22Rv1 (cell line): ENCODE measurements around the gene UNC5C.

Source experiments
- H3K27ac ChIP-seq: fragments of 450-650 bp; 2 replicates; pipeline ENCODE4 v1.5.1; 2017
- CTCF ChIP-seq: fragments of 450-650 bp; IDR thresholded peaks from 2 replicates; pipeline ENCODE4 v1.5.1; 2017; ENCODE audit warnings: mild to moderate bottlenecking
- ZFX ChIP-seq: fragments of 450-650 bp; IDR thresholded peaks from 2 replicates; pipeline ENCODE4 v1.6.1; 2017; ENCODE audit warnings: antibody characterized with exemption, borderline replicate concordance

The UNC5C gene

GRCh38 chr4:95355021-95355420 is 193.8 kb downstream of the UNC5C start:
- no peak for TF ChIP-seq ZFX
- no peak for TF ChIP-seq CTCF
- H3K27ac ChIP-seq, result no peak overlapping the region

DNA sequence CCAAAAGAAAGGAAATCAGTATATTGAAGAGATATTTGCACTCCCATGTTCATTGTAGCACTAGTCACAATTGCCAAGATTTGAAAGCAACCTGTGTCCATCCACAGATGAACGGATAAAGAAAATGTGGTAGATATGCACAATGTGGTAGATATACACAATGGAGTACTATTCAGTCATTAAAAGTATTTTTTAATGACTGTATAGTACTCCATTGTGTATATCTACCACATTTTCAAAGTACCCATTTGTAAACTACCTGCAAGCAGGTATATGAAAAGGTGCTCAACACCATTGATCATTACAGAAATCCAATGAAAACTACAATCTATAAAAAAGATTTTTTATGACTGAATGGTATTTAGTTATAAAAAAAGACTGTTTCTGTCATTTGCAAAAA is 200.4 kb downstream of the UNC5C start:
- TF ChIP-seq CTCF, result no peak
- no peak for TF ChIP-seq ZFX
- no peak overlapping the region for H3K27ac ChIP-seq

- H3K27ac ChIP-seq, result no peak overlapping the region
- TF ChIP-seq ZFX (no peak), CTCF (no peak)
Observed at GRCh38 chr4:95343235-95343634, 205.5 kb downstream of the UNC5C start.

DNA sequence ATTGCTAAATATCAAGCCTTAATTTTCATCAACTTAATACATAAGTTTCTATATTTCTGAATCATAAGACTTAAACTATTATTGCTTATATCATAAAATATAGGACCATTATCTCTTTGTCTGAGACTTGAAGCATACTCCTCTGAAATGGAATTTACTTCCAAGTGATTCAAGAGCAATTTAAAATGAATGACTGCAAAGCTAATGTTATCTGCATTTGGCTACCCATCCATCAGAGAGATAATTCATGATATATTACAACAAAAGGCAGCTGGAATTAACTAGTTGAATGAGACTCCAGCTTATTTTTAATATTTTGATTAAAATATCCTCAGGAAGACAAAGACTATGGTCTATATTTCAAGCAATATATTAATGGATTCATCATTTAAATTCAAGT is 208.6 kb downstream of the UNC5C start:
- no peak for TF ChIP-seq CTCF

GRCh38 chr4:95325665-95326064 is 223.1 kb downstream of the UNC5C start:
- TF ChIP-seq ZFX (no peak), CTCF (no peak)
- no peak overlapping the region for H3K27ac ChIP-seq

More for the DNA sequence above, 208.6 kb downstream of the UNC5C start:
- H3K27ac ChIP-seq, result no peak overlapping the region

- TF ChIP-seq CTCF (no peak), ZFX (no peak)
- no peak overlapping the region for H3K27ac ChIP-seq
Observed at GRCh38 chr4:95319169-95319568, 229.6 kb downstream of the UNC5C start.

GRCh38 chr4:95318483-95318882 is 230.3 kb downstream of the UNC5C start:
- TF ChIP-seq CTCF (no peak), ZFX (no peak)
- H3K27ac ChIP-seq, result no peak overlapping the region
